ENCODE measurements around the gene SPAG16.

Gene SPAG16

DNA sequence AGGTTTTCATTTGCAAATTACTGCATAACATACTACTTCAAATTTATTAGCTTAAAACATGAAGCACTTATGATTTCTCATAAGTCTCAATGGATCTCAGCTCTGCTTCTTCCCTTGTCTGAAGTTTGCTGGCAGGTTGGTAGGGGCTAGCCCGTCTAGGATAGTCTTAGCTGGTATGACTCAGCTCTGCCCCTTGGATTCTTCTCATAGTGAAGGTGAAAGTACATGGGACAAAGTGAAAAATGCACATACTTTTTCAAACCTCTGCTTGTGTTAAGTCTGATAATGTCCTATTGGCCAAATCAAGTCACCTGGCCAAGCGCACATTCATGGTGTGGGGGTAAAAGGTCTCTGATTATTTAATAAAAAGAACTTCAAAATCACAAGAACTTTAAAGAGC is 941.8 kb downstream of the SPAG16 start:
- no peaks in the 10 kb centered on the region for H4K20me1 ChIP-seq (ENCODE audit: insufficient read depth, low read length)
- H2AFZ ChIP-seq (ENCODE audit: low read depth, low read length): no peak overlapping the region
- H3K36me3 ChIP-seq (replicated peaks; ENCODE audit: low read depth, low read length): no peaks in the 10 kb centered on the region
- H3K4me3 ChIP-seq (ENCODE audit: low read length): no peak overlapping the region
- H3K9me3 ChIP-seq (ENCODE audit: insufficient read depth, low read length): no peaks in the 10 kb centered on the region
- no peaks in the 10 kb centered on the region for H3K27me3 ChIP-seq (ENCODE audit: low read depth, low read length)
- TF ChIP-seq EZH2phosphoT487 (IDR thresholded peaks at IDR 0.05; ENCODE audit: low read depth): no peak
- TF ChIP-seq, protein P1, sequence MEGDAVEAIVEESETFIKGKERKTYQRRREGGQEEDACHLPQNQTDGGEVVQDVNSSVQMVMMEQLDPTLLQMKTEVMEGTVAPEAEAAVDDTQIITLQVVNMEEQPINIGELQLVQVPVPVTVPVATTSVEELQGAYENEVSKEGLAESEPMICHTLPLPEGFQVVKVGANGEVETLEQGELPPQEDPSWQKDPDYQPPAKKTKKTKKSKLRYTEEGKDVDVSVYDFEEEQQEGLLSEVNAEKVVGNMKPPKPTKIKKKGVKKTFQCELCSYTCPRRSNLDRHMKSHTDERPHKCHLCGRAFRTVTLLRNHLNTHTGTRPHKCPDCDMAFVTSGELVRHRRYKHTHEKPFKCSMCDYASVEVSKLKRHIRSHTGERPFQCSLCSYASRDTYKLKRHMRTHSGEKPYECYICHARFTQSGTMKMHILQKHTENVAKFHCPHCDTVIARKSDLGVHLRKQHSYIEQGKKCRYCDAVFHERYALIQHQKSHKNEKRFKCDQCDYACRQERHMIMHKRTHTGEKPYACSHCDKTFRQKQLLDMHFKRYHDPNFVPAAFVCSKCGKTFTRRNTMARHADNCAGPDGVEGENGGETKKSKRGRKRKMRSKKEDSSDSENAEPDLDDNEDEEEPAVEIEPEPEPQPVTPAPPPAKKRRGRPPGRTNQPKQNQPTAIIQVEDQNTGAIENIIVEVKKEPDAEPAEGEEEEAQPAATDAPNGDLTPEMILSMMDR (IDR thresholded peaks at IDR 0.05; ENCODE audit: low read depth, low read length): no peak
- H3K79me2 ChIP-seq (ENCODE audit: low read length): no peaks in the 10 kb centered on the region
- H3K4me2 ChIP-seq (ENCODE audit: low read length): no peak overlapping the region
- H3K9ac ChIP-seq (ENCODE audit: low read length): no peak overlapping the region
- H3K4me1 ChIP-seq (ENCODE audit: low read length): no peaks in the 10 kb centered on the region
- no peak overlapping the region for H3K27ac ChIP-seq (ENCODE audit: low read length)

DNA sequence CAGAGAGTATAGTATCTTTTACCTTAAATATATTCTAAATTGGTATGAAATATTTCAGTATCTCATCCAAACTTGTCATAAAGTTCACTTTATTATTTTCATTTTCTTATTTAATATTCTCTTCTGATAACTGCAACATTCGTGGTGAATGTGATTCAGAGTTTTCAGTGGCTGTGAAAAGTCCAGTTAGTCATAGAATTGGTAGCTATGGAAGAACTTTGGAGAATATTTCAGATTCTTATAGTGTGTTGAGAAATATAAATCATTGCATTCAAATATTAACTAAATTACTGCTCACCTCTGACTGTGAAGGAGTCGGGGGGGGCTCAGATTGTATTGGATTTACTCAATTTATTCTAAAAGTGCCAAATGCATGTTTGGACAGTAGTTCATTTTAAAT is 948.0 kb downstream of the SPAG16 start:
- Histone ChIP-seq H2AFZ (ENCODE audit: low read depth, low read length) (no peak overlapping the region), H3K4me2 (ENCODE audit: low read length) (no peak overlapping the region), H3K9ac (ENCODE audit: low read length) (no peak overlapping the region), H3K79me2 (ENCODE audit: low read length) (no peaks in the 10 kb centered on the region), H3K27me3 (ENCODE audit: low read depth, low read length) (no peaks in the 10 kb centered on the region), H3K9me3 (ENCODE audit: insufficient read depth, low read length) (no peaks in the 10 kb centered on the region), H4K20me1 (ENCODE audit: insufficient read depth, low read length) (no peaks in the 10 kb centered on the region), H3K36me3 (replicated peaks; ENCODE audit: low read depth, low read length) (no peaks in the 10 kb centered on the region), H3K4me3 (ENCODE audit: low read length) (no peak overlapping the region), H3K27ac (ENCODE audit: low read length) (no peak overlapping the region), H3K4me1 (ENCODE audit: low read length) (no peaks in the 10 kb centered on the region)
- TF ChIP-seq, protein P1 (IDR thresholded peaks at IDR 0.05; ENCODE audit: low read depth, low read length): no peak
- TF ChIP-seq EZH2phosphoT487 (IDR thresholded peaks at IDR 0.05; ENCODE audit: low read depth): no peak

DNA sequence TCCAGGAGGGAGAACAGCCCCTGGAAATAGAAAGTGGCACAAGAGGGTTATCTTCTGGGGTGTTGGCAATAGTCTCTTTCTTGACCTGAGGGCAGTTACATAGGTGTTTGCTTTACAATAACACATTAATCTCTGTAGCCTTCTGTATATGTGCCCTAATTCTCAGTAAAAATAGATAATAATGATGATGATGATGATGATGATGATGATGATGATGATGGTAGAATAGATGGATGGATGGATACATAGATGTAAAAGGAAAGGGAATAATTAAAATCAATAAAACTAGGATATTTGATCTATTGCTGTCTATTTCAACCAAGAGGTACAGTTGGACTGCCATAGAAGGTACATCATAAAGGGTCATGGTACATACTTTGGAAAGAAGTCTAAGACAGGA is 948.9 kb downstream of the SPAG16 start:
- H3K4me1 ChIP-seq (ENCODE audit: low read length): no peaks in the 10 kb centered on the region
- H3K9ac ChIP-seq (ENCODE audit: low read length): no peak overlapping the region
- no peak overlapping the region for H3K27ac ChIP-seq (ENCODE audit: low read length)
- no peaks in the 10 kb centered on the region for H3K9me3 ChIP-seq (ENCODE audit: insufficient read depth, low read length)
- H3K4me2 ChIP-seq (ENCODE audit: low read length): no peak overlapping the region
- H3K27me3 ChIP-seq (ENCODE audit: low read depth, low read length): no peaks in the 10 kb centered on the region
- TF ChIP-seq EZH2phosphoT487 (IDR thresholded peaks at IDR 0.05; ENCODE audit: low read depth): no peak
- TF ChIP-seq, protein P1 (IDR thresholded peaks at IDR 0.05; ENCODE audit: low read depth, low read length): no peak
- no peak overlapping the region for H2AFZ ChIP-seq (ENCODE audit: low read depth, low read length)
- H4K20me1 ChIP-seq (ENCODE audit: insufficient read depth, low read length): no peaks in the 10 kb centered on the region
- no peak overlapping the region for H3K4me3 ChIP-seq (ENCODE audit: low read length)
- no peaks in the 10 kb centered on the region for H3K79me2 ChIP-seq (ENCODE audit: low read length)
- no peaks in the 10 kb centered on the region for H3K36me3 ChIP-seq (replicated peaks; ENCODE audit: low read depth, low read length)

DNA sequence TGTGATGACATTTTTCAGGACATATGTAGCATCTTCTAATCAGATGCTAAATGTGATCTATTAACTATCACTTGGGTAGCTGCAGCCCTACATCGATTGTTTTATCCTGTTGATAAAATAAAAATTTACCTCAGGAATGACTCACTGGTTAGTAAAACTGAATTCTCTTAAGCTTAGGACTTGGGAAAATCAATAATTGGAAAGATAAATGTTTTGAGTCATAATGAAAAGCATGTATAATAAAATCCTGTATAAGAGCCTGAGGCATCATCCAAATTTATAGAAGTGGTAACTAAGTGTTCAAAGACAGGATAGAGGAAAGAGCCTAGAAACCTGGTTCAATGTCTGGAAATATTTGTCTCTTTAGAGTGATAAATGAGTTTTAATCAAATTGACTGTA is 958.5 kb downstream of the SPAG16 start:
- Histone ChIP-seq H3K9me3 (ENCODE audit: insufficient read depth, low read length) (no peaks in the 10 kb centered on the region), H4K20me1 (ENCODE audit: insufficient read depth, low read length) (no peaks in the 10 kb centered on the region), H3K79me2 (ENCODE audit: low read length) (no peaks in the 10 kb centered on the region), H3K4me1 (ENCODE audit: low read length) (no peaks in the 10 kb centered on the region; the same call in 1 of the 2 replicates), H3K36me3 (replicated peaks; ENCODE audit: low read depth, low read length) (no peaks in the 10 kb centered on the region), H3K27me3 (ENCODE audit: low read depth, low read length) (no peaks in the 10 kb centered on the region), H3K9ac (ENCODE audit: low read length) (no peak overlapping the region), H3K4me2 (ENCODE audit: low read length) (no peak overlapping the region), H3K27ac (ENCODE audit: low read length) (no peak overlapping the region), H3K4me3 (ENCODE audit: low read length) (no peak overlapping the region), H2AFZ (ENCODE audit: low read depth, low read length) (no peak overlapping the region)
- no peak for TF ChIP-seq EZH2phosphoT487 (IDR thresholded peaks at IDR 0.05; ENCODE audit: low read depth)
- TF ChIP-seq, protein P1 (IDR thresholded peaks at IDR 0.05; ENCODE audit: low read depth, low read length): no peak
